CD4-positive, alpha-beta T cell treated with Interleukin-6 for 4 hours (primary cell): ENCODE measurements around the gene PRPF6.

Experiments
- DNase-seq: peaks from one replicate; pipeline ENCODE4 v3.0.0-alpha.2; 2020; ENCODE audit warnings: mixed read lengths

The PRPF6 gene

GRCh38 chr20:63980806-63981728 lies at the start of gene PRPF6:
Gene PRPF6, plus strand, starts transcription at chr20:63981132. Its CDS starts 114 bp downstream, at chr20:63981246.
- peak; percentile 97 for DNase-seq

GRCh38 chr20:63931735-63932134 lies 49.2 kb upstream of the PRPF6 start:
- no peak for DNase-seq

GRCh38 chr20:63932606-63933160 lies 48.2 kb upstream of the PRPF6 start:
- no peak for DNase-seq

GRCh38 chr20:63933646-63934045 lies 47.3 kb upstream of the PRPF6 start:
- no peak for DNase-seq

- DNase-seq = no peak
These were observed 46.5 kb upstream of the PRPF6 start for GRCh38 chr20:63934271-63935068.

DNA sequence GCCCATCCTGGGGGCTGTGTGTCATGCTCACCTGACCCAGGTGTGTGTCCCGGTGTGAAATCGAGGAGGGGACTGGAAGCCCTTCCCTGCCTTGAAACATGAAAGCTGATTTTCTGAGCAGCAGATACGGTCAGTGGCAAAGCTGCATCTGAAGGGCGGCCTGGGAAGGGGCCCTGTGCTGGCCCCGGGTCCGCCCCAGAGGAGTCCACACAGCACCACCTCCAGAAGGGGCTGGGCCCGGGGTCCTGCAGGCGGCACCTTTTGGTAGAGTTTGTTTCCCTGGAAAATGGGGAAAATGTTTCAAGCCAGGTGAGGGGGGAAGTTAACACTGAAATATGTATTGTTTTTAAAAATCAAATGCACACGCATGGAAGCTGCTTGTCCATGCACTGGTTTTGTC lies 45.5 kb upstream of the PRPF6 start:
- DNase-seq = no peak

GRCh38 chr20:63937596-63937995 lies 43.3 kb upstream of the PRPF6 start:
- no peak for DNase-seq

DNA sequence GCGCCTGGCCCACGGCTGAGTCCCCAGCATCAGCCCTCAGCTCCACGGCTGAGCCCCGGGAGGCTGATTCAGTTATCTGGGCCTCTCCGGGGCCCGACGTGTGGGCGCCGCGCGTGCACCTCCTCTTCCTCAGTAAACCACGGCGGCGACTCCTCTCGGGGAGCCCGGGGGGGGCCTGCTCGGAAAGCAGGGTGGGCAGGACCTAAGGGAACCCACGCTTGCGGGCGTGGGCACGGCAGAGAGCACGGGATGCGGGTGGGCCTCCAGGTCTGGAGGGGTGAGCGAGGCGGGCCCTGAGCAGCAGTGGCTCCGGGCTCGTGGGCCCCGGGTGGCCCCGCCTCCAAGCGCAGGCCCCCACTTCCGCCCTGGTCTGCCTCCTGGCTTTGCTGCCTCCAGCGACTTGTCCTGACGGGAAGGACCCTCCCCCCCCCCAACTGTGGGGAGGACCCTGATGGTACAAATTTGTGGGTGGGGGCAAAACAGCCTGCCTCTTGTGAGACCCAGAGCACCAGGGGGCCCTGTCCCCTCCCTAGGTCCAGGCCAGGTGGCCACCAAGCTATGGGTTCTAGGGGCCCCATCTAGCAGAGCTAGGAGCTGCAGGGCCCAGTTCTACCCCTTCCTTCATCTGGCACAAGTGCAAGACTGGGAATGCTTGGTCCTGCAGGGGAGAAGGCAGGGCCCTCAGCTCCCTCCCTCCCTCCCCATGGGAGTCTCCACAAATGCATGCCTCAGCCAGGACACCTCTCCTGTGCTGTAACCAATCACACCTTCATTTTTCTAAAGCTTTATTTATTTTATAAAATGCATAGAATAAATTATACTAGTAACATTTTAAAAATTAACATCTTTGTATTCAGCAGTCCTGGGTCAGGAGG lies 41.6 kb upstream of the PRPF6 start:
- DNase-seq = peak; percentile 22

DNA sequence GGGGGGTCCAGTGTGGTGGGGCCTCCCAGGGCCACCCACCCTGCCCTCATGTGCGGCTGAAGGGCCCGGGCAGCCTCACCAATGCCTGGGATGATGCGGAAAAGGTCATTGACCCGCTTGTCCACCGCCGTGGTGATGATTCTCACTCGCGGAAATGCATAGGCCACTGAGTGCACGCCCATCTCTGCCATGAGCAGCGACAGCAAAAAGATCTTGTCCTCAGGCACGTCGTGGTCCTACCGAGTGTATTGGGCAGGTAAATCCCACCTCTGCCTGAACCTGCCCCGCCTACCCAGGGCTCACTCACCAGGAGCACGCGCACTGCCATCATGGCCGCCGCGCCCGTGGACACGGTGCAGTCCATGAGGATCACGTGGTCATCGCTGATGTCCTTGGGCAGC lies 40.9 kb upstream of the PRPF6 start:
- no peak for DNase-seq

- DNase-seq = no peak
These were observed 40.3 kb upstream of the PRPF6 start for GRCh38 chr20:63940472-63941266.

GRCh38 chr20:63941282-63942081 lies 39.5 kb upstream of the PRPF6 start:
- DNase-seq = peak; percentile 92

DNA sequence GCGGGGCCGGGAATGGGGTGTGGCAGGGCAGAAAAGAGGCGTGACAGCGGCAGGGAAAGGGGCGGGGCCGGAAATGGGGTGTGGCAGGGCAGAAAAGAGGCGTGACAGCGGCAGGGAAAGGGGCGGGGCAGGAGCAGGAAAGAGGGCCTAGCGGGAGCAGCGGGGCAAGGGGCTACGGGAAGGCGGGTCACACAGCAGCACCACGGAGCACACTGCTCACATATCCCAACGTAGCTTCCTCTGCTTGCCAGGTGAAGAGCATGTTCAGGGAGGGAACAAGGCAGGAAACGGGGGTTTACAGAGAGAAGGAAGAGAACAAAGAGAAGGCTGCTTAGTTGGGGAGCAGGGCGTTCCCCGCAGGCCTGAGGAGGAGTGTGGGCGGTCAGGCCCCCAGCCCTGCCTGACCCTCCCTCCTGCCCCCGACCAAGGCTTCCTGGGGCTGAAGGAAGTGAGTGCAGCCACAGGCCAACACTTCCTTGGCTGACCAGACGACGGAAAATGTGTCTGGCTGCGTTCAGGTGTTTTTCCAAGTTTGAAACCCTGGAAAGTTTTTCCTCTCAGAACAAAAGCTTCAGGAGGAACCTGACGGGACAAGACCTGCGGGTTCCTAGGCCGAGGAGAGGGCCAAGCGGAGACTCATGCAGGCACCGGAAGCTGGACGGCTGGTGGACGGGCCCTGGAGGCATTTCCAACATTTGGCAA lies 38.5 kb upstream of the PRPF6 start:
- DNase-seq = peak; percentile 66

DNA sequence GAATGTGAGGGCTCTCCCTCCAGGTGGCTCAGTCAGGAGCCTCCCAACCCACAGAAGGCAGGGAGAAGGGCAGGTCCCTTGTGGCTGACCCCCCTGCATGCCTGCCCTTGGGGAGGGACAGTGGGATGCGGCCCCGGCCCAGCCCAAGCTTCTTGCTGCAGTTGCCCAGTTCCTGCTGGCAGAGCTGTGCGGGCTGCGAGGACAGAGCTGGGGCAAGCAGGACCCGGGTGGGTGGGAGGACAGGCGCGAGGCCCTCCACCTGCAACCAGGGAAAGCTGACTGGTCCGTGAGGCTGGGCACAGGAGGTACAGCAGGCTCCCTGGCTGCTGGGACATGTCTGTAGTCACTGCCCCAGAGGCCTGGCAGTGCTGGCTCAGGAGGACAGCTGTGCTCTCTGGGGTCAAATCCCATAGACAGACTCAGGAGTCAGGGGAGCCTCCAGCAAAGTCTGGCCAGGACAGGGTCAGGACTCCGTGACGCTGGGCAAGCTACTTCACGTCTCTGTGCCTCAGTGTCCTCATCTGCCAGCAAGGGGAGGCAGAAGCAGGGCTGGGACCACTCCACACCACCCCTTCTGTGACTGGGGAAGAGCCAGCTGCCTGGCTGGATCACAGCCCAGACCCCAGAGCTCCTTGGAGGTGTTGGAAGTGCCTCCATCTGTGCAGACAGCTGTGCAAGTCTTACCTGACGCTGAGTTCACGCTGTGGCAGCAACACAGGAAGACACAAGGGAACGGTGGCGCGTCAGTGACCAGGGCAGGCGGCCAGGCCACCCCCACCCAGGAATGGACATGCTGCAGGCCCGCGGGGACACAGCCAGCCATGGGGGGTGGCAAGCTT lies 37.7 kb upstream of the PRPF6 start:
- DNase-seq = no peak

- DNase-seq = no peak
These were observed 37.2 kb upstream of the PRPF6 start for GRCh38 chr20:63943808-63944077.

DNA sequence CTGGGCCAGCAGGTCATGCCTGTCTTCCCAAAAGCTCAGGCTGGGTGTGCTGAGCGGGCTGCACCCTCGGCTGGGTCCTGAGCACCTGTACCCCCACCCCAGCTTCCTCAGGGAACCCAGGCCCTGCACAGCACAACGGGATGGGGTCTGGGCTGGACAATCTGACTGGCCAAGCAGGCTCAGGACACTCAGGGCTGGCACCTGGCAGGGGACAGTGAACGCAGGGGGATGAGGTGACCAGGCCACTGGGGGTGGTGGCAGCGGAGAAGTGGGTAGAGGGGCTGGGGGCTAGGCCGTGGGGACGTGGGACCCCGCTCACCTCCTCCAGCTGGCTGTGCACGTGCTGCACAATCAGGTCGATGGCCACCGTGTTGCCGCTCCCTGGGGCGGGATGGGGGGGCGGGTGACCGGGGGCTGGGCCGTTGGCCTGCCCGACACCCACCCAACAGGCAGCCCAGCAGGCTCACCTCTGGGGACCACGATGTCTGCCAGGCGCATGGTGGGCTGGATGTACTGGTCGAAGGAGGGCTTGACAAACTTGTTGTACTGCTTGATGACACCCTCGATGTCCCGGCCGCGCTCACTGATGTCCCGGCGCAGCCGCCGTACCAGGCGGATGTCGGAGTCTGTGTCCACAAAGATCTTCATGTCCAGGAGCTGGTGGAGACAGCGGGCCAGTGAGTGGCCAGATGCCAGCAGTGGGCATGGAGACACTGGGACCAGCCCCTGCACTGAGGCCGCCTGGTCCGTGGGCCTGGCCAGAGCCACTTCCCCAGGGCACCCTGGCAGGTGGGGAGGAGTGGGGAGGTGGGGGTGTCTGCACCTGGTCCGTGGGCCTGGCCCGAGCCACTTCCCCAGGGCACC lies 36.6 kb upstream of the PRPF6 start:
- DNase-seq = no peak

GRCh38 chr20:63945031-63945658 lies 35.8 kb upstream of the PRPF6 start:
- DNase-seq = no peak

GRCh38 chr20:63945921-63946920 lies 34.7 kb upstream of the PRPF6 start:
- DNase-seq = no peak
